NCI-H146 treated with DMSO at 0.1 percent for 48 hours (cell line): ENCODE measurements around the gene NLRP6.
"Not testable (repeated sequence)": the region's sequence is repeated elsewhere in the genome, so short reads cannot be mapped to it uniquely, and the experiment has no call there.

ENCODE experiments used
- DNase-seq: peaks from one replicate; lab custom pipeline; 2025; ENCODE audit not compliant: unreplicated experiment; lab: John Stamatoyannopoulos, UW

The NLRP6 gene

DNA sequence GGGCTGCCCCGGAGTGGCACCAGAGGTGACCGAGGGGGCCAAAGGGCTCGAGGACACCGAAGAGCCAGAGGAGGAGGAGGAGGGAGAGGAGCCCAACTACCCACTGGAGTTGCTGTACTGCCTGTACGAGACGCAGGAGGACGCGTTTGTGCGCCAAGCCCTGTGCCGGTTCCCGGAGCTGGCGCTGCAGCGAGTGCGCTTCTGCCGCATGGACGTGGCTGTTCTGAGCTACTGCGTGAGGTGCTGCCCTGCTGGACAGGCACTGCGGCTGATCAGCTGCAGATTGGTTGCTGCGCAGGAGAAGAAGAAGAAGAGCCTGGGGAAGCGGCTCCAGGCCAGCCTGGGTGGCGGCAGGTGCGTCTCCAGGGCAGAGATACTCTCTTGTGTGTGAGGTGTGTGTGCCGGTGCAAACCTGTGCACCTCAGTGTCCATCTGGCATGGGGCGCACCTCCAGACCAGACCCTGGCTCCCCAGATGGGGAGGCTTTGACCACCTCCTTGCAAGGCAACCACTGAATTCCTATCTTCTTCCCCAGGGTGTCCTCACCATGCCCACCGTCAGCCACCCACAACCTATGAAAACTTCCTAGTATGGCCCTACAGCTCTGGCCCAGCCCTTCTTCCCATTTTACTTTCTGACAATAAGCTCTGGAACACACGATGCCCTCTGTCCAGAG lies 3.4 kb downstream of the NLRP6 start:
- no peak for DNase-seq

DNA sequence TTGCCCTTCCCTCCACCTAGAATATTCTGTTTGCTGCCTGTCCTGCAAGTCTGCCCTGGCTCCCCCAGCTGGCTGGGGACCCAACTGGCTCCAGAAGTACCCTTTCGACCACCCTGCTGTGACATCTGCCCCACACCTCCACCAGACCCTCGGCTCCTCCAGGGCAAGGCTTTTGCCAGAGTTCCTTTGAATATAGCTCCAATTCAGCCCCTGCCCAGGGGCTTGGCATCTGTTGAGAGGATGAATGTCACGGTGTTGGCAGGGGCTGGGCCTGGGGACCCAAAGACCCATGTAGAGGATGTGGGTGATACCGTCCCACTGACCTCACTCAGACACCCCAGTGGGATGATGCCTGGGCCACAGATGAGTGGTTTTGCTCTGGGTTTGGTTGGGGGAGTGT lies 4.0 kb downstream of the NLRP6 start:
- no peak for DNase-seq

DNA sequence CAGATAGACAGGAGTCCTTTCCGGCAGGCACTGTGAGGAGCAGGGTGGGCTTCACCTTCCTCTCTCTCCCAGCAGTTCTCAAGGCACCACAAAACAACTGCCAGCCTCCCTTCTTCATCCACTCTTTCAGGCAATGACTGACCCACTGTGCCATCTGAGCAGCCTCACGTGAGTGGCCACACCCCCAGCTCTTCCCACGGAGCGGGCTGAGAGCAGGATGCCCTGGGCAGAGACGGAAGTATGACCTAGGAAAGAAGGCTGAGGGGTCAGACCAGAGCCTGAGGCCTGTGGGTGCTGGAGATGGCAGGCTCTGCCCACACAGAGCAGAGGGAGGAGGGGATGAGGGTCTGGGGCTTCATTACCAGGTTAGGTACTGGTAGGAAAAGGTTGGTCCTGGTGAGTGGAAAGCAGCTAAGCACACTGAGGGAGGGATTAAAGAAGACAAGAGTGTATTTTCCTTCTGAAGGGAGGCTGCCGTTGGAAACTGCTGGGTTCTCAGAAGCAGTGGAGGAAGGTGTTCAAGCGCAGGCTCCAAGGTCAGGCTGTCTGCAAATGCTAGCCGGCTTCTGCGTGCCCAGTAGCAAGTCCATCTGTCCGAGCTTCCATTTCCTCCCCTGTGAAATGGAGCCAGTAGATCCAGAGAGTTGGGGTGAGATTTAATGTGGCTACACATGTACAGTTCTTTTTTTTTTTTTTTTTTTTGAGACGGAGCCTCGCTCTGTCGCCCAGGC lies 4.6 kb downstream of the NLRP6 start:
- DNase-seq, result no peak

DNA sequence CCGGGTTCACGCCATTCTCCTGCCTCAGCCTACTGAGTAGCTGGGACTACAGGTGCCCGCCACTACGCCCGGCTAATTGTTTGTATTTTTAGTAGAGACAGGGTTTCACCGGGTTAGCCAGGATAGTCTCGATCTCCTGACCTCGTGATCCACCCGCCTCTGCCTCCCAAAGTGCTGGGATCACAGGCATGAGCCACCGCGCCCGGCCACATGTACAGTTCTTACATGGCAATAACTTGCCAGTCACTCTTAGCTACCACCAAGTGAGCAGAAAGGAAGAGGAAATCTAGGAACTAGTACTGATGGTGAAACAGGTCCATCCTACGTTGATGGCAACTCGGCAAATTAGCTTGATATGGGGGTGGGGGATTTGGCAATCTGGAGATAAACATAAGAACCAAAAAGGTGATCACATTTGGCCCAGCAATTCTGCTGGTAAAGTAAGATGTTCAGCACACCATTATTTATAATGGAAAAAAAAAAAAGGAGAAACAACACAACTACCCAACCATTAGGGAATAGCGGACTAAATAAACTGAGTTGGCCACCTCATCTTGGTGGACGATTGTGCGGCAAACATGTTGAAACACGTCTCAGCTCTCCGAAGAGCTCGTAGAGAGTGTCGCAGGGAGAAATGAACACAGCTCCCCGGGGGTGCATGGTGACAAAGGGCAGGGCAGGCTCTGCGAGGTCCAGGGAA lies 5.3 kb downstream of the NLRP6 start:
- no peak for DNase-seq

DNA sequence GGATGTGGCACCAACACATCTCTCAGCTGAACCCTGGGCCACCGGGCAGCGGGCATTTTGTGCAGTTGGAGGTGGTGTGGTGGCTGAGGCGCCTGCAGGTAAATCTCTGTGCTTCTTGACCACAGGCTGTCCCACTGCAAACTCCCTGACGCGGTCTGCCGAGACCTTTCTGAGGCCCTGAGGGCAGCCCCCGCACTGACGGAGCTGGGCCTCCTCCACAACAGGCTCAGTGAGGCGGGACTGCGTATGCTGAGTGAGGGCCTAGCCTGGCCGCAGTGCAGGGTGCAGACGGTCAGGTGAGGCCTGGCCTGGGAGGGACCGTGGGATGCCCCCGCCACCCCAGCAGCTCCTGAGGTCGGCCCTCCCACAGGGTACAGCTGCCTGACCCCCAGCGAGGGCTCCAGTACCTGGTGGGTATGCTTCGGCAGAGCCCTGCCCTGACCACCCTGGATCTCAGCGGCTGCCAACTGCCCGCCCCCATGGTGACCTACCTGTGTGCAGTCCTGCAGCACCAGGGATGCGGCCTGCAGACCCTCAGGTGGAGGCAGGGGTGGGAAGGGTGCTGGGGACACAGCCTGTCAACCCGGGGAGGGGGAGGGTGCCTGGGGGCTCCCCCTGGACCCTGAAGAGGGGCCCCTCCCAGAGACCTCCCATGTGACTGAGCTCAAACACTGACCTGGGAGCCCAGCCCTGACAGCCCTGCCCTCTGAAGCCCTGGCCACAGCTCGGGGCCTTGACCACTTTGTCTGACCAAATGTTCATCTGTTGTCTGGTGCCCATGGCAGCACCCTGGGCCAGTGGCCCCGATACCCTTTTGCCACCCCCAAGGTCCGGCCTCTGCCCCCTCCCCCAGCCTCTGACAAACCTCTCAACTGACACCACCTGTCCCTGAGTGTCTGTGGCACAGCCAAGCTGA lies 6.2 kb downstream of the NLRP6 start:
- no peak for DNase-seq

DNA sequence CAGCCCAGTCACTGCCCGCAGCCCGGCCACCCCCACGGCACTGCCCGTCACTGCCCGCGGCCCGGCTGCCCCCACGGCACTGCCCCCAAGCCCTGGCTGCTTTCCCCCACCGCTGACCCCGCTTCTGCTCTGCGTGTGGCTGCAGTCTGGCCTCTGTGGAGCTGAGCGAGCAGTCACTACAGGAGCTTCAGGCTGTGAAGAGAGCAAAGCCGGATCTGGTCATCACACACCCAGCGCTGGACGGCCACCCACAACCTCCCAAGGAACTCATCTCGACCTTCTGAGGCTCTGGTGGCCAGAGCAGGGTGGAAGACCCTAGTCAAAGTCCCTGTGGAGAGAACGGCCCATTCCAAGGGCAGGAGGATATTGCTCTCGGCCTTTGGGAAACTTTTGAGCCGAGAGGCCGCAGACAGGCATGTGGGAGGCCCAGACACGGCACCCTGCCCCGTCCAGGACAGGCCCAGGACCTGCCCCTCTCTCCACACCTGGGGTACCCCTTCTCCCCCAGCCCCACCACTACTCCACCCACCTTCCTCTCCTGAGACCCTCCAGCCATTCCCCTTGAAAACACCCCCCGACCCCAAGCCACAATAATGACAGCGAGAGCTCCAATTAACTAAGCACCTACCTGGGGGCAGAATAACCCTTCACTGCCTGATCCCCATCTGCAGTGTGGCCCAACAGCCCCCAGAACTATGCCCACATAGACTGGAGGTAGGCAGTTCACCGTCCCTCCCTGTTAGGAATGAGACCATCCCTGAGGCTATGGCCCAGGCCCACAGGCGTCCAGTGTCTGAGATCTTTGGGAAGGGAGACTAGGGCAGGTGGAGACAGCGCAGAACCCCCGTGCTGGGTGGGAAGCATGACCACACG lies 7.0 kb downstream of the NLRP6 start:
- no peak for DNase-seq

DNA sequence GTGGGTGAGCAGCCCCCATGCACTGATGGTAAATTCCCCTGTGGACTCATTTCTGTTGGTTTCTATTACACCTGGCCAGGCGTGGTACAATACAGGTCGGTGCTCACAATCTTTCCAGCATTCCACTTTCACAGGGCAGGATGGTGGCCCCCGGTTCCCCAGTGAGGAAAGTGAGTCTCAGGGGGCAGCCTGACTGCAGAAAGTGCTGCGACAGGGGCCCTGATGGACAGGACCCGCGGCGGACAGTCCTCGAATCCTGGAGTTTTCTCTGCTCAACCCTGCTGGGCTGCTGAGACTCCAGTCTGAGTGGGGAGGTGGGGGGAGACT lies 7.7 kb downstream of the NLRP6 start:
- DNase-seq, result no peak

DNA sequence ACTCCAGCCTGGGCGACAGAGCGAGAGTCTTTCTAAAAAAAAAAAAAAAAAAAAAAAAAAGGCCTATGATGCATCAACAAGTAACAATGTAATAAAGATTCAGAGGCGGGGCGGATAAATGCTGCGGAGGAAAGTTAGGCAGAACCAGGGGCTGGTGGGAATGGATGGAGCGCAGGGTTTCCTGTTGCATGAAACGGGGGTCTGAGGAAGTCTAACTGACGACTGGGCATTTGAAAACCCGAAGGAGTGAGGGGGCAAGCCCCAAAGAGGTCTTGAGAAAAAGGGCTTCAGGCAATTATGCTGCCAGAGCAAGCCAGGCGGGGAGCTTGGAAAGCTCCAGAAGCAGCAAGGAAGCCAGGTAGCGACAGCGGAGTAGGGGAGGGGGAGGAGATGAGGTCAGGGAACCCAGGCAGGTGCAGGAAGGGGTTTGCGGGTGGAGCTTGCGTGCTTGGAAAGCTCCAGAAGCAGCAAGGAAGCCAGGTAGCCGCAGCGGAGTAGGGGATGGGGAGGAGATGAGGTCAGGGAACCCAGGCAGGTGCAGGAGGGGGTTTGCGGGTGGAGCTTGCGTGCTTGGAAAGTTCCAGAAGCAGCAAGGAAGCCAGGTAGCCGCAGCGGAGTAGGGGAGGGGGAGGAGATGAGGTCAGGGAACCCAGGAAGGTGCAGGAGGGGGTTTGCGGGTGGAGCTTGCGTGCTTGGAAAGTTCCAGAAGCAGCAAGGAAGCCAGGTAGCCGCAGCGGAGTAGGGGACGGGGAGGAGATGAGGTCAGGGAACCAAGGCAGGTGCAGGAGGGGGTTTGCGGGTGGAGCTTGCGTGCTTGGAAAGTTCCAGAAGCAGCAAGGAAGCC lies 9.0 kb downstream of the NLRP6 start:
- not testable (repeated sequence) for DNase-seq

DNA sequence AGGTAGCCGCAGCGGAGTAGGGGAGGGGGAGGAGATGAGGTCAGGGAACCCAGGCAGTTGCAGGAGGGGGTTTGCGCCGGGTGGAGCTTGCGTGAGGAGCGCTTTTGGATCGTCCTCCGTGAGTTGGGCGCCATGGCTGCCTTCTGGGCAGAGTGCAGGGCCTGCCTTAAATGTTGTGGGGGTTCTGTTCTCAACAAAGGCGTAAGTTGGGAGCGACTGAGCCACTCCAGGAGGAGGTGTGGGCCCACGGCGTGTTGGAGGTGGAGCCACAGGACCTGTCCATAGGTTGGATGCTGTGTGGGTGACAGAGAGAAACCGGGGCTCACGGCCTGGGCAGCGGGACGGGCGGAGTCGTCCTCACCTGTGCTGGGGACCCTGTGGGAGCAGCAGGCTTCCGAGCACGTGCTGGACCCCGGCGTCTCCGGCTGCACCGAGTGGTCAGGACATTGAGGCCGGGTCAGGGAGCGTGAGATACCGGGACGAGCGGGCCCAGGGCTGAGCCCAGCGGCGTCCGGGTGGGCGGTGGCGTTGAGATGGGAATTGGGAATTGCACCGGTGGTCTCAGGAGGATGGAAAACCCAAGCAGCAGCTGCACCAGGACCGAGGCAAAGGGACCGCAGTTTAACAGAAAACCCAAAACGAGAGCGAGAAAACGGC lies 9.7 kb downstream of the NLRP6 start:
- no peak for DNase-seq

DNA sequence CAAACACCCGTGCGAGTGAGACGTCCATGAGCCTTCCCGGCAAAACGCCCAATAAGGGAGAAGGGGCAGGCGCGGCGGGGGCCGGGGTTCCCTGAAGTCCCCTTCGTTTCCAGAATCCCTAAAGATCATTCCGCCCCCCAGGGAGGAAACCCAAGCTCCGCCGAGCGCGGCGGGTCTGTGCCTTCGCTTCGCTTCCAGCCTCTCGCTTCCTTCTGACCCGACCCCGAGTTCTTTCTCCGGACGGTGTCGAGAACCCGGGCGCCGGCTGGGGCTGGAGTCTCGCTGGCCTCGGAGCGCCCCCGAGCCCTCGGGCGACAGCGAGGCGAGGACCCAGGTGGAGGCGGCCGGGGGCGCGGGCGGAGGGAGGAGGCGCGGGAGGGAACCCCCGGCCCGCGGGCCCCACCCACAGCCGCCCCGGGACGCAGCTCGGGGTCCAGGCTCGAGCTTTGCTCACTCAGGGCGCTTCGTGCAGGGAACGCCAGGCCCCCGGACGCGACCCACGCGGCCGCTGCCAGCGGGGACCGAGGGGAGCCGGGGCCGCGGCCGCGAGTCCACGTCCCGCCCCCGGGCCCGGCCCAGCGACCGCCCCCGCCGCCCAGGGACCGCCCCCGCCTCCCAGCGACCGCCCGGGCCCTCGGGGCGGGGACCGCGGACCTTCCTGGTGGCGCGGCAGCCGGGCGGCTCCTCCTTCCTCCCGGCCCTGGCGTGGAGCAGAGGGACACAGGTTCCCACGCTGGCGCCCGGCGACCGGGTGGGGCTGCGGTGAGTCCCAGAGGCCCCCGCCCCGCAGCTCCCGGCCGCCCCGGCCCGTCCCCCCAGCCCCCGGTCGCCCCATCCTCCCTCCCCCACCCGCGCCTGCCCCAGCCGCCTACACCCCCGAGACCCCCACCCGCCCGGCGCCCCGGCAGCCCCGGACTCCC lies 10.5 kb downstream of the NLRP6 start, which contains the start of gene PGGHG:
Gene PGGHG, plus strand, starts transcription at position 649 of the 920 bp plus-strand sequence. CDS start 691 bp downstream, outside the sequence.
- DNase-seq, result no peak

DNA sequence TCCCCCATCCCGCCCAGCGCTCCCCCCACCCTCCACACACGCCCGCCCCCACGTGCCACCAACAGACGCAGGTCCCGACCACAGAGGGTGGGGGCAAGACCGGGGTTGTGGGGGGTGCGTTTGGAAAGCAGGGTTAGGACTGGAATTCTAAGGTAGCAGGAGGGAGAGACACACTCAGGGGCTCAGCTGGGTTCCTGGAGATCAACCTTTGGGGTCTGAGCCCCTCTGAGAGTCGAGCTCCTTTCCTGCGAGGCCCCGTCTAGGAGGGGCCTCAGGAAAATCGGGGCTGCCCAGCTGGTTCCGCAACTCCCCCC lies 11.1 kb downstream of the NLRP6 start:
- DNase-seq, result no peak

DNA sequence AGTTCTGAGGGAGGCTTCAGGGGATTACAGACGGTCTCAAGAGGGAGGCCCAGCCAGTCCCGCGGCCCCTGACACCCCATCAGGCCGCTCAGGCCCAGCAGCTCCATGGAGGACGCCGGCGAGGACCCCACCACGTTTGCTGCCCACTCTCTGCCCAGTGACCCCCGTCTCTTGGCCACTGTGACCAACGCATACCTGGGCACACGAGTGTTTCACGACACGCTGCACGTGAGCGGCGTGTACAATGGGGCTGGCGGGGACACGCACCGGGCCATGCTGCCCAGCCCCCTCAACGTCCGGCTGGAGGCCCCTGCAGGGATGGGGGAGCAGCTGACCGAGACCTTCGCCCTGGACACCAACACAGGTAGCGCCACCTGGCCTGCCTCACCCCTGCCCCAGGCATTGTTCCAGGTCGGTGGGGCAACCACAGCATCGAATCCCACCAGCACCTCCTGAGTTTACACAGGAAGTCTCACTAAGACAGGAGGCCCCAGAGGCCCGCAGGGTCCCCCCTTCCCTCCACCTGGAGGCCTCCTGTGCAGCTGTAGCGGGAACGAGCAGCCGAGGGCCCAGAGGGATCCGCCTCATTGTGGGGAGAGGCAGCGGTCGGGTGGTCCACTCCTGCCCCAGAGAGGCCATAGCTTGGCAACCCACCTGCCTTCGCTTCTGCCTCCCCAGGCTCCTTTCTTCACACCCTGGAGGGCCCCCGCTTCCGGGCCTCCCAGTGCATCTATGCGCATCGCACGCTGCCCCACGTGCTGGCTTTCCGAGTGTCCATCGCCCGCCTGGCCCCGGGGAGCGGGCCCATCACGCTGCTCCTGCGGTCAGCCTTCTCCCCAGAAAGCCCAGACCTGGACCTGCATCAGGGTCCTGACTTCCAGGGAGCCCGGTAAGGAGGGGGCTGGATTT lies 11.8 kb downstream of the NLRP6 start:
- DNase-seq, result no peak

DNA sequence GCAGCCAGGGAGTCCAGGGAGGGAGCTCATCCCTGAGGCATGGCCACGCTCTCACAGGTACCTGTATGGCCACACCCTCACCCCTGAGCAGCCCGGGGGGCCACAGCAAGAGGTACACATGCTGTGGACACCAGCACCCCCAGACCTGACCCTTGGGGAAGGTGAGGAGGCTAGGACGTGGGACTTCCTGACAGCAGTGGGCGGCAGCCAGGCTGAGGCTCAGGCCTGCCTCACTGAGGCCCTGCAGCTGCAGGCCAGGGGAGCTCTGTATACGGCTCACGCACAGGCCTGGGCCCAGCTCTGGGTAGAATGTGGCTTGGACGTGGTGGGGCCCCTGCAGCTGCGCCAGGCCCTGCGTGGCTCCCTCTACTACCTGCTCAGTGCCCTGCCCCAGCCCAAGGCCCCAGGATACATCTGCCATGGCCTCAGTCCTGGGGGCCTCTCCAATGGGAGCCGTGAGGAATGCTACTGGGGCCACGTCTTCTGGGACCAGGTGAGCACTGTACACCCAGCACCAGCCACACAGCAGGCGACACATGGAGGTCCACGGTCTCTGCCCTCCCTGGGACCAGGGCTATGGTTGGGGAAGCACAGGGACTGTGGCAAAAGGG lies 12.5 kb downstream of the NLRP6 start:
- DNase-seq, result no peak

DNA sequence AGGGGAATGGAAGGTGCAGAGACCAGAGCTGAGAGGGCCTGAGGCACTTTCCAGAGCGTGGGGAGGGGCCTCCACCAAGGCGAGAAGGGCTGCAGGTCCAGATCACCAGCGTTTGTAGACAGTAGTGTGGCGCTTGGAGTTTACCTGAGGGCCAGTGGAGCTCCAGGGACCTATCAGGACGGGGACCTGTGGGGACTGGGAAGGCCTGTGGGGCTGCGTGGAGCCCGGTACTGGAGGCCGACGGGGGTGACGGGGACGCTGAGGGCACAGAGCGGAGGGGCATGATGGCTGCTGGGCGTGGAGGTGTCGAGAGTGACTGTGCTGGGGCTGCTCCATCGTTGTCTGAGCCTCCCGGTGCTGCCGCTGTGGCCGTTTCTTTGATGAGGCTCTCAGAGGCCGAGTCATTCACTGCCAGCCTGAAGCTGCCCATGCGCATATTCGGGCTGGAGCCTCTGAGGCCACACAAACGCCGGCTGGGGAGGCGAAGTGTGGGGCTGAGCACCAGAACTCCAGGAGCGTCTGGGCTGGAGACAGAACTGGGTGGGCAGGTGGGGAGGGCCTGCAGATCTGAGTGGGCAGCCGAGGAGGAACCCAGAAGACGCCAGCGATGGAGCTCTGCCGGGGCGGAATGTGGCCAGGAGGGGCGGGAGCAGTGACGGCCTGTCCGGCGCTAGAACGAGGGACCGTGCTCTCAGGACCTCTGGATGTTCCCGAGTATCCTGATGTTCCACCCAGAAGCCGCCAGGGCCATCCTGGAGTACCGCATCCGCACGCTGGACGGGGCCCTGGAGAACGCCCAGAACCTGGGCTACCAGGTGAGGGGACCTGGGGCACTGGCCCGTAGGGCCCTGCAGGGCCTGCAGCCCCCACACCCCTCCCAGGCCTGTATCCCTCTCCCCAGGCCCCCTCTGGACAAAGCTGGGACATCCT lies 13.3 kb downstream of the NLRP6 start:
- no peak for DNase-seq
